ENCODE data around the gene C19orf47. TPM values are rescaled to one million over a fixed set of nuclear protein-coding genes. Genes with fewer than 3 reads are reported as not detected.

The C19orf47 gene
- total RNA-seq, 1 experiment from 2014 or later: 32.8 TPM

- no peak for DNase-seq (ENCODE audit: low read depth)
- in situ Hi-C loops (cut with HindIII; ENCODE audit: low pct_unique_long_range_greater_than_20kb, low sequenced_read_pairs): no loop called here
These were observed 69.1 kb downstream of the C19orf47 start for GRCh38 chr19:40279120-40279551.

GRCh38 chr19:40278361-40279035, 69.7 kb downstream of the C19orf47 start:
- in situ Hi-C loops (cut with HindIII; ENCODE audit: low pct_unique_long_range_greater_than_20kb, low sequenced_read_pairs): no loop called here
- no peak for DNase-seq (ENCODE audit: low read depth)

GRCh38 chr19:40277356-40278059, 70.7 kb downstream of the C19orf47 start:
- no peak for DNase-seq (ENCODE audit: low read depth)
- in situ Hi-C loops (cut with HindIII; ENCODE audit: low pct_unique_long_range_greater_than_20kb, low sequenced_read_pairs): no loop called here

GRCh38 chr19:40274585-40275544, 73.3 kb downstream of the C19orf47 start:
- no peak for DNase-seq (ENCODE audit: low read depth)
- in situ Hi-C loops (cut with HindIII; ENCODE audit: low pct_unique_long_range_greater_than_20kb, low sequenced_read_pairs): no loop called here

DNA sequence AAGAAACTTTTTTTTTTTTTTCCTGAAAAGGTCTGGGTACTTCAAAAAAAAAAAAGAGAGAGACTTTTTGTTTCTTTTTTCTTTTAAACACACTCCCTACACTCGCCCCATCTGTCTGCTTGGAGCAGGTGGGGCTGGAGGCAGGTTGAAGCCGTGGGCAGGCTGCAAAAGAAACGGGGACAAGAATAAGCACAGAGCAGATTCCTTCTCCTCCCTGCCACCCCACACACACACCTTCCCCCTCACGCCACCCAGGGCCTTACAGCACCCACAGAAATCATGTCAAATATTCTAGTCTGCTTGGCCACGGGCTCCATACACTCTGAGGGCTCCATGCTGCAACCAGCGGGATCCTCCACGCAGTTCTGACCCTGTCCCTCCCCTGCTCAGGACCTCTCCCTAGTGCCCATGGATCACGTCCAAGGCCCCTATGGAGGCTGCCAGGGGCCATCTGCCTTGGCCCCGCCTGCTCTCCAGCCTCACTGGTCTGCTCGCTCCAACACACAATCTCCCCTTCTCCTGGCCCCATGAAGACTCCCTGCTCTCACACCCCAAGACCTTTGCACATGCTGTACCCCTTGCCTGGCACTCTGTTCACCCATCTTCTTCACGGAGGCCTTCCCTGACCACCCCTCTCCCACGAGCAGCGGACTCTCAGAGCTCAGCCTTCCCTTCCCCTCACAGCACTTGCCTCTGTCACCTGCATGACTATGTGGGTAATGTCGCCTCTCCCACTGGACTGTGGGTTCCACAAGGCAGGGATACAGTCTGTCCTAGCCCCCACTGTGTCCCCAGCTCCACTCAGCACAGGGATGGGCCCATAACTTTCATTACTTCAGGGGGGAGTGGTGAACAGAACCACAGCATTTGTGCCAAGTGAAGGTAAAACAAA, 74.5 kb downstream of the C19orf47 start:
- in situ Hi-C loops (cut with HindIII; ENCODE audit: low pct_unique_long_range_greater_than_20kb, low sequenced_read_pairs): no loop called here
- DNase-seq (ENCODE audit: low read depth): no peak

DNA sequence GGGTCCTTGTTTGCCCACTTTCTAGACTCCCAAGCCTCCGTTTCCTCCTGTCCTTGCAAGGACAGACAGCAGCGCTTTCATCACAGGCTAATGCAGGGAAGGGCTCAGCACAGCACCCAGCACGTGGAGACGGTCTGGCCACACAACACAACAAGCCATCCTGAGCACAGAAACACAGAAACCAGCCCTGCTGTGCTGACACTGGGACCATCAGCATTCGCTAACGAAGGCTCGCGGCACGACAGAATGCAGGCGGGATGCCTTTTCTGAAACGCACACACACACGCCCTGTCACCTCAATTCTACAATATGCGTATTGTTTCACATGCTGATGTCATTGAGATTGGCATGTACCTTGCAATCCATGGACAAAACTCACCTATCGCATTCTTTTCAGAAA, 75.9 kb downstream of the C19orf47 start:
- no peak for DNase-seq (ENCODE audit: low read depth)
- in situ Hi-C loops (cut with HindIII; ENCODE audit: low pct_unique_long_range_greater_than_20kb, low sequenced_read_pairs): no loop called here

GRCh38 chr19:40271706-40272105, 76.5 kb downstream of the C19orf47 start:
- in situ Hi-C loops (cut with HindIII; ENCODE audit: low pct_unique_long_range_greater_than_20kb, low sequenced_read_pairs): no loop called here
- DNase-seq (ENCODE audit: low read depth): no peak

DNA sequence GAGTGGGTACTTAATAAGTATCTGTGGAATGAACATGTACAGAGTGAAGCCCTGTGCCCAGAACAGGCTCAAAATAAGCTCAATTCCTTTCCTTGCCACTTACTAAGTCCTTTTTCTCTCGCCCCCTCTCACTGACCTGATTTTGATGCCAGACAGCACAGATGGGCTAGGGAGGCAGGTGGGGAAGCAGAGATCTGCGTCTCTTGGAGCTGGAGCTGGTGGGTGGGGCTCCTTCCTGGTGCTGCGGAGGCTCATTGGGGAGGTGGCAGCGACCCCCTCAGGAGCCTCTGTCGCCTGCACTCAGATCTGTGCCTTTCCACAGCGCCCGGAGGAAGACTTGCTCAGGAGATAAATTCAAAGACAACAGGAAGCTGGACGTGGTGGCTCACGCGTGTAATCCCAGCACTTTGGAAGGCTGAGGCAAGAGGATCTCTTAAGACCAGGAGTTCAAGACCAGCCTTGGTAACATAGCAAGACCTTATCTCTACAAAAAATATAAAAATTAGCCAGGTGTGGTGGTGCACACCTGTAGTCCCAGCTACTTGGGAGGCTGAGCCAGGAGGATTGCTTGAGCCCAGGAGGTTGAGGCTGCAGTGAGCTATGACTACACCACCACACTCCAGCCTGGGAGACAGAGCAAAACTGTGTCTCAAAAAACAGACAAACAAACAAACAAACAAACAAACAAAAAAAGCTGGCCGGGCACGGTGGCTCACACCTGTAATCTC, 77.7 kb downstream of the C19orf47 start:
- no peak for DNase-seq (ENCODE audit: low read depth)
- in situ Hi-C loops (cut with HindIII; ENCODE audit: low pct_unique_long_range_greater_than_20kb, low sequenced_read_pairs): no loop called here

Other genes starting within 250 kb of the C19orf47 start
- gene MAP3K10, start 157.0 kb downstream of the C19orf47 start, total RNA-seq (2014; rRNA removed; shearing (Covaris generic); ENCODE audit: low replicate concordance): 9.4 and 20.0 TPM in 2 replicates
- gene TTC9B, start 130.0 kb downstream of the C19orf47 start, total RNA-seq (2014; rRNA removed; shearing (Covaris generic); ENCODE audit: low replicate concordance): not detected in 2 replicates
- not detected in 2 replicates for gene CCNP, start 121.7 kb downstream of the C19orf47 start, total RNA-seq (2014; rRNA removed; shearing (Covaris generic); ENCODE audit: low replicate concordance)
- 63.4 and 91.3 TPM in 2 replicates for gene AKT2, start 63.1 kb downstream of the C19orf47 start, total RNA-seq (2014; rRNA removed; shearing (Covaris generic); ENCODE audit: low replicate concordance)
- gene PLD3, start 298 bp upstream of the C19orf47 start, total RNA-seq (2014; rRNA removed; shearing (Covaris generic); ENCODE audit: low replicate concordance): 381 and 440 TPM in 2 replicates
- not detected in 2 replicates for gene HIPK4, start 41.8 kb upstream of the C19orf47 start, total RNA-seq (2014; rRNA removed; shearing (Covaris generic); ENCODE audit: low replicate concordance)
- 4.4 and 5.3 TPM in 2 replicates for gene PRX, start 65.0 kb upstream of the C19orf47 start, total RNA-seq (2014; rRNA removed; shearing (Covaris generic); ENCODE audit: low replicate concordance)
- gene SERTAD1, start 77.6 kb upstream of the C19orf47 start, total RNA-seq (2014; rRNA removed; shearing (Covaris generic); ENCODE audit: low replicate concordance): 31.7 and 35.5 TPM in 2 replicates
- 68.2 and 68.5 TPM in 2 replicates for gene SERTAD3, start 95.9 kb upstream of the C19orf47 start, total RNA-seq (2014; rRNA removed; shearing (Covaris generic); ENCODE audit: low replicate concordance)
- 649 and 783 TPM in 2 replicates for gene BLVRB, start 117.3 kb upstream of the C19orf47 start, total RNA-seq (2014; rRNA removed; shearing (Covaris generic); ENCODE audit: low replicate concordance)
- gene SPTBN4, start 118.6 kb upstream of the C19orf47 start, total RNA-seq (2014; rRNA removed; shearing (Covaris generic); ENCODE audit: low replicate concordance): 4.2 and 6.3 TPM in 2 replicates
- 92.6 and 137 TPM in 2 replicates for gene SHKBP1, start 228.5 kb upstream of the C19orf47 start, total RNA-seq (2014; rRNA removed; shearing (Covaris generic); ENCODE audit: low replicate concordance)

All from Caki2 (cell line).